GM06990 (cell line): ENCODE measurements around the gene TRANK1.
A peak's percentile ranks its signal among the peaks of the same experiment; 100 is the strongest.

Experiments used
- DNase-seq: peaks from one replicate; pipeline ENCODE4 v3.0.0-alpha.2; 2011; ENCODE audit not compliant: insufficient read length; ENCODE audit errors: extremely low read depth
- H3K27me3 ChIP-seq: replicated peaks from 2 replicates; pipeline ENCODE4 v1.6.0; 2011; ENCODE audit warnings: low read length; ENCODE audit not compliant: control insufficient read depth, insufficient read depth
- H3K36me3 ChIP-seq: 2 replicates; pipeline ENCODE4 v1.5.1; 2011; ENCODE audit warnings: low read length; ENCODE audit not compliant: control insufficient read depth, insufficient read depth
- H3K4me3 ChIP-seq: replicated peaks from 2 replicates; pipeline ENCODE4 v1.5.1; 2011; ENCODE audit warnings: low read depth, mild to moderate bottlenecking, control low read depth, low read length
- CTCF ChIP-seq: IDR thresholded peaks from 2 replicates; pipeline ENCODE4 v1.5.1; 2011; ENCODE audit warnings: low read length, control low read depth, mild to moderate bottlenecking, inconsistent platforms; ENCODE audit not compliant: insufficient read depth, poor library complexity, severe bottlenecking

Gene TRANK1

GRCh38 chr3:36926292-36926897, 18.5 kb downstream of the TRANK1 start:
- no peaks in the 10 kb centered on the region for H3K36me3 ChIP-seq
- H3K4me3 ChIP-seq, result no peak overlapping the region
- no peaks in the 10 kb centered on the region for H3K27me3 ChIP-seq
- TF ChIP-seq CTCF, result no peak
- DNase-seq, result no peak

- no peaks in the 10 kb centered on the region for H3K27me3 ChIP-seq
- TF ChIP-seq CTCF, result no peak
- DNase-seq, result no peak
- no peaks in the 10 kb centered on the region for H3K36me3 ChIP-seq
- no peak overlapping the region for H3K4me3 ChIP-seq
These were observed 19.9 kb downstream of the TRANK1 start for GRCh38 chr3:36924744-36925521.

- DNase-seq, result no peak
- Histone ChIP-seq H3K4me3 (no peak overlapping the region), H3K27me3 (no peaks in the 10 kb centered on the region), H3K36me3 (no peaks in the 10 kb centered on the region)
- no peak for TF ChIP-seq CTCF
These were observed 20.7 kb downstream of the TRANK1 start for GRCh38 chr3:36923981-36924743.

- no peaks in the 10 kb centered on the region for H3K36me3 ChIP-seq
- peak; percentile 13 for TF ChIP-seq CTCF
- H3K4me3 ChIP-seq, result no peak overlapping the region
- no peaks in the 10 kb centered on the region for H3K27me3 ChIP-seq
- DNase-seq, result no peak
These were observed 21.3 kb downstream of the TRANK1 start for GRCh38 chr3:36923523-36923943.

- TF ChIP-seq CTCF, result no peak
- Histone ChIP-seq H3K36me3 (no peaks in the 10 kb centered on the region), H3K4me3 (no peak overlapping the region), H3K27me3 (no peaks in the 10 kb centered on the region)
- no peak for DNase-seq
These were observed 23.8 kb downstream of the TRANK1 start for GRCh38 chr3:36920884-36921567.
